Measurements from ENCODE around the gene PACRG.

- TF ChIP-seq CTCF (conservative IDR thresholded peaks at IDR 0.05; ENCODE audit: low read length) (no peak), EZH2phosphoT487 (IDR thresholded peaks at IDR 0.05; ENCODE audit: borderline replicate concordance, low read depth, low read length) (no peak)
Measured at GRCh38 chr6:162868397-162868796, 140.6 kb downstream of the PACRG start.

Data from OCI-LY7 (cell line).